NCI-H748 treated with DMSO at 0.1 percent for 48 hours (cell line): Measurements from ENCODE around the gene HIVEP1.
"Not testable (repeated sequence)": the region's sequence is repeated elsewhere in the genome, so short reads cannot be mapped to it uniquely, and the experiment has no call there.

Experiments used
- DNase-seq: peaks from one replicate; lab custom pipeline; 2025; lab: John Stamatoyannopoulos, UW

HIVEP1 gene

GRCh38 chr6:12088531-12088930 lies 76.4 kb downstream of the HIVEP1 start:
- DNase-seq = no peak

GRCh38 chr6:12090714-12091113 lies 78.6 kb downstream of the HIVEP1 start:
- no peak for DNase-seq

- no peak for DNase-seq
These were observed 80.7 kb downstream of the HIVEP1 start for GRCh38 chr6:12092762-12093161.

- DNase-seq = no peak
These were observed 82.6 kb downstream of the HIVEP1 start for GRCh38 chr6:12094689-12095088.

GRCh38 chr6:12096342-12096741 lies 84.2 kb downstream of the HIVEP1 start:
- no peak for DNase-seq

- DNase-seq = no peak
These were observed 85.7 kb downstream of the HIVEP1 start for GRCh38 chr6:12097791-12098190.

GRCh38 chr6:12099623-12100338 lies 87.7 kb downstream of the HIVEP1 start:
- no peak for DNase-seq

- DNase-seq = no peak
These were observed 88.9 kb downstream of the HIVEP1 start for GRCh38 chr6:12101048-12101447.

GRCh38 chr6:12101653-12102312 lies 89.7 kb downstream of the HIVEP1 start:
- DNase-seq = no peak

- DNase-seq = no peak
These were observed 90.2 kb downstream of the HIVEP1 start for GRCh38 chr6:12102350-12102749.

- DNase-seq = no peak
These were observed 91.0 kb downstream of the HIVEP1 start for GRCh38 chr6:12103158-12103557.

GRCh38 chr6:12105271-12105670 lies 93.2 kb downstream of the HIVEP1 start:
- no peak for DNase-seq

- DNase-seq = not testable (repeated sequence)
These were observed 96.3 kb downstream of the HIVEP1 start for GRCh38 chr6:12108376-12108775.

- DNase-seq = no peak
These were observed 98.6 kb downstream of the HIVEP1 start for GRCh38 chr6:12110523-12111362.

- DNase-seq = no peak
These were observed 99.2 kb downstream of the HIVEP1 start for GRCh38 chr6:12111363-12111670.

- DNase-seq = no peak
These were observed 100.6 kb downstream of the HIVEP1 start for GRCh38 chr6:12112540-12113189.

GRCh38 chr6:12113190-12113577 lies 101.1 kb downstream of the HIVEP1 start:
- no peak for DNase-seq

- no peak for DNase-seq
These were observed 102.0 kb downstream of the HIVEP1 start for GRCh38 chr6:12114055-12114503.

- DNase-seq = no peak
These were observed 102.9 kb downstream of the HIVEP1 start for GRCh38 chr6:12115001-12115400.

GRCh38 chr6:12115492-12115891 lies 103.4 kb downstream of the HIVEP1 start:
- DNase-seq = no peak

- DNase-seq = no peak
These were observed 104.2 kb downstream of the HIVEP1 start for GRCh38 chr6:12116264-12116800.

GRCh38 chr6:12116978-12117377 lies 104.9 kb downstream of the HIVEP1 start:
- no peak for DNase-seq
